ENCODE measurements around the gene DUSP18. TPM values are rescaled to one million over a fixed set of nuclear protein-coding genes. Genes with fewer than 3 reads are reported as not detected.

DUSP18 gene
- total RNA-seq, 1 donor from 2014 or later: 8.6 TPM

DNA sequence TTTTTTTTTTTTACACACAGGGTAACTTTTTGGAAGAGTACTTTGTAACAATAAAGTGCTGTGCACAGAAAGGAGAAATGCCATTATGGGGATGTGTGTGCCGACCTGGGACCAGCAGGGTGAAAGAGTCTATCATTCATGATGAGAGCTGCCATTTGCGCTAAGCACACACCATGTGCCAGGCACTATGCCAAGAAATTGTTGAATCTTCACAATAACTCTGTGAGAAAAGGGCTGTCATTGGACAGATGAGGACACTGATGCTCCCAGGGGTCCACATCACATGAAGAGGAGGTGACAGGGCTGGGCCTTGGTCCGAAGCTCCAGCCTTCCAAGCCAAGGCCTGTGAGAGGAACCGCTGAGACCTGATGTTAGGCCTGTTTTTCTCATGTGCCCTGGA is 5.6 kb downstream of the DUSP18 start:
- Histone ChIP-seq H3K9ac (ENCODE audit: low read length) (no peak overlapping the region), H3K4me2 (ENCODE audit: low read length) (no peak overlapping the region), H3K27me3 (ENCODE audit: insufficient read depth, low read length) (no peaks in the 10 kb centered on the region), H3K4me3 (ENCODE audit: insufficient read depth, low read depth, low read length) (no peak overlapping the region), H3K9me3 (ENCODE audit: insufficient read depth, low read depth, low read length) (no peaks in the 10 kb centered on the region), H3K27ac (ENCODE audit: low read depth, low read length) (no peak overlapping the region), H3K79me2 (ENCODE audit: insufficient read depth, low read length) (peaks cover under 1% of the 10 kb centered on the region), H4K20me1 (ENCODE audit: insufficient read depth, low read length) (peaks cover 13% of the 10 kb centered on the region), H3K4me1 (ENCODE audit: insufficient read depth, low read length) (no peaks in the 10 kb centered on the region), H2AFZ (ENCODE audit: low read depth, low read length) (no peak overlapping the region), H3K36me3 (ENCODE audit: insufficient read depth, low read length) (peaks cover 4% of the 10 kb centered on the region)
- H3K4me3 Mint-ChIP-seq (ENCODE audit: unreplicated experiment): no peak overlapping the region
- peaks cover 12% of the 10 kb centered on the region for H3K27me3 Mint-ChIP-seq (ENCODE audit: low read depth, unreplicated experiment)
- DNase-seq (ENCODE audit: low read depth) (no peak), FAIRE-seq (no peak)
- H3K9me3 Mint-ChIP-seq (ENCODE audit: unreplicated experiment): no peaks in the 10 kb centered on the region
- H3K4me1 Mint-ChIP-seq (ENCODE audit: low read depth, unreplicated experiment): no peaks in the 10 kb centered on the region
- H3K27ac Mint-ChIP-seq (ENCODE audit: unreplicated experiment): no peak overlapping the region
- TF ChIP-seq, protein P1, sequence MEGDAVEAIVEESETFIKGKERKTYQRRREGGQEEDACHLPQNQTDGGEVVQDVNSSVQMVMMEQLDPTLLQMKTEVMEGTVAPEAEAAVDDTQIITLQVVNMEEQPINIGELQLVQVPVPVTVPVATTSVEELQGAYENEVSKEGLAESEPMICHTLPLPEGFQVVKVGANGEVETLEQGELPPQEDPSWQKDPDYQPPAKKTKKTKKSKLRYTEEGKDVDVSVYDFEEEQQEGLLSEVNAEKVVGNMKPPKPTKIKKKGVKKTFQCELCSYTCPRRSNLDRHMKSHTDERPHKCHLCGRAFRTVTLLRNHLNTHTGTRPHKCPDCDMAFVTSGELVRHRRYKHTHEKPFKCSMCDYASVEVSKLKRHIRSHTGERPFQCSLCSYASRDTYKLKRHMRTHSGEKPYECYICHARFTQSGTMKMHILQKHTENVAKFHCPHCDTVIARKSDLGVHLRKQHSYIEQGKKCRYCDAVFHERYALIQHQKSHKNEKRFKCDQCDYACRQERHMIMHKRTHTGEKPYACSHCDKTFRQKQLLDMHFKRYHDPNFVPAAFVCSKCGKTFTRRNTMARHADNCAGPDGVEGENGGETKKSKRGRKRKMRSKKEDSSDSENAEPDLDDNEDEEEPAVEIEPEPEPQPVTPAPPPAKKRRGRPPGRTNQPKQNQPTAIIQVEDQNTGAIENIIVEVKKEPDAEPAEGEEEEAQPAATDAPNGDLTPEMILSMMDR (IDR thresholded peaks at IDR 0.05; ENCODE audit: insufficient read depth, low read depth, low read length): no peak
- TF ChIP-seq EZH2 (IDR thresholded peaks at IDR 0.05; ENCODE audit: insufficient read depth, low read length): no peak
- peaks cover 18% of the 10 kb centered on the region for H3K36me3 Mint-ChIP-seq (ENCODE audit: low read depth, unreplicated experiment)

DNA sequence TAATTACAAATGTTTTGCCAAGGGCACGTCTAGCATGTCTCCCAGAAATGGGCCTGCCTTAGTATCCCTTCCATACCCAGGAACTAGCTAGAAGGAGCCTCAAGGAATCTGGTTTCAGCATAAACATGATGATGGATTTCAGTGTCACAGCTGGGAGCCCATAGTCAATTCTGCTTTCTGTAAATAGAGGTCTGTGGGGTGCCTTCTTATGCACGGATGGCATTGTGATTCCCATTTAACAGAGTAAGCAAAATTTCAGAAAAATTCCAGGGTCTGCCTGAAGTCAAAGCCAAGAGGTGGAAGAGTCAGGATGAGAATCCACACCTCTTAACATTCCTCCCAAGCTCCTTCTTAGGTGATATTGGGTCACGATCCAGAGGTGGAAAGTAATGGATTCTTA is 12.1 kb downstream of the DUSP18 start:
- Histone ChIP-seq H3K4me3 (ENCODE audit: insufficient read depth, low read depth, low read length) (no peak overlapping the region), H3K9me3 (ENCODE audit: insufficient read depth, low read depth, low read length) (no peaks in the 10 kb centered on the region), H3K79me2 (ENCODE audit: insufficient read depth, low read length) (no peaks in the 10 kb centered on the region), H2AFZ (ENCODE audit: low read depth, low read length) (no peak overlapping the region), H3K36me3 (ENCODE audit: insufficient read depth, low read length) (no peaks in the 10 kb centered on the region), H3K27ac (ENCODE audit: low read depth, low read length) (no peak overlapping the region), H3K27me3 (ENCODE audit: insufficient read depth, low read length) (no peaks in the 10 kb centered on the region), H4K20me1 (ENCODE audit: insufficient read depth, low read length) (no peaks in the 10 kb centered on the region), H3K4me2 (ENCODE audit: low read length) (no peak overlapping the region), H3K4me1 (ENCODE audit: insufficient read depth, low read length) (no peaks in the 10 kb centered on the region), H3K9ac (ENCODE audit: low read length) (no peak overlapping the region)
- no peak overlapping the region for H3K27ac Mint-ChIP-seq (ENCODE audit: unreplicated experiment)
- H3K4me3 Mint-ChIP-seq (ENCODE audit: unreplicated experiment): no peak overlapping the region
- TF ChIP-seq EZH2 (IDR thresholded peaks at IDR 0.05; ENCODE audit: insufficient read depth, low read length): no peak
- TF ChIP-seq, protein P1 (IDR thresholded peaks at IDR 0.05; ENCODE audit: insufficient read depth, low read depth, low read length): no peak
- no peaks in the 10 kb centered on the region for H3K4me1 Mint-ChIP-seq (ENCODE audit: low read depth, unreplicated experiment)
- FAIRE-seq (no peak), DNase-seq (ENCODE audit: low read depth) (no peak)
- peaks cover 8% of the 10 kb centered on the region for H3K36me3 Mint-ChIP-seq (ENCODE audit: low read depth, unreplicated experiment)
- H3K27me3 Mint-ChIP-seq (ENCODE audit: low read depth, unreplicated experiment): peaks cover 1% of the 10 kb centered on the region
- no peaks in the 10 kb centered on the region for H3K9me3 Mint-ChIP-seq (ENCODE audit: unreplicated experiment)

DNA sequence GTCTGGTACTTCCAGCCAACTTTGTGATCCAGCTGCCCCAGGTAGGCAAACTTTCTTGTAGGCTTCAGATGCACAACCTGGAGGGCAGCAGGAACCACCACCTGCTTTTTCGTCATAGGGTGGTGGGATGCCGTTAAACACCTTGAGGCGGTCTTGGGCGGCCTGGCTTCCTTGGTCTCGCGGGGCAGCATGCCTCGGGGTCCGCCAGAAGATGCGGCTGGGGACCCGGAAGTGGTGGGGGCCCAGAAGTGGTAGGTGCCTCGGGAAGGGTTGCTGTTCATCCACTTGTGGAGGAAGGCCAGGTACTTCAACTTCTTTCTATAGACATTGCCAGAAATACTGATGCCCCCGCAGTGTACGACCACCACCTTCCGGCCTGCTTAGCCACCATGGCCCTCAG is 13.3 kb downstream of the DUSP18 start:
- no peaks in the 10 kb centered on the region for H3K4me1 Mint-ChIP-seq (ENCODE audit: low read depth, unreplicated experiment)
- H3K4me3 ChIP-seq (ENCODE audit: insufficient read depth, low read depth, low read length): no peak overlapping the region
- no peaks in the 10 kb centered on the region for H3K36me3 ChIP-seq (ENCODE audit: insufficient read depth, low read length)
- no peaks in the 10 kb centered on the region for H3K27me3 ChIP-seq (ENCODE audit: insufficient read depth, low read length)
- H2AFZ ChIP-seq (ENCODE audit: low read depth, low read length): no peak overlapping the region
- peaks cover 8% of the 10 kb centered on the region for H3K36me3 Mint-ChIP-seq (ENCODE audit: low read depth, unreplicated experiment)
- H3K4me1 ChIP-seq (ENCODE audit: insufficient read depth, low read length): no peaks in the 10 kb centered on the region
- no peak overlapping the region for H3K27ac Mint-ChIP-seq (ENCODE audit: unreplicated experiment)
- H3K4me3 Mint-ChIP-seq (ENCODE audit: unreplicated experiment): no peak overlapping the region
- no peaks in the 10 kb centered on the region for H3K9me3 ChIP-seq (ENCODE audit: insufficient read depth, low read depth, low read length)
- no peak for DNase-seq (ENCODE audit: low read depth)
- no peak overlapping the region for H3K9ac ChIP-seq (ENCODE audit: low read length)
- no peak overlapping the region for H3K27ac ChIP-seq (ENCODE audit: low read depth, low read length)
- no peaks in the 10 kb centered on the region for H3K79me2 ChIP-seq (ENCODE audit: insufficient read depth, low read length)
- H3K4me2 ChIP-seq (ENCODE audit: low read length): no peak overlapping the region
- H4K20me1 ChIP-seq (ENCODE audit: insufficient read depth, low read length): no peaks in the 10 kb centered on the region
- FAIRE-seq: no peak
- H3K27me3 Mint-ChIP-seq (ENCODE audit: low read depth, unreplicated experiment): peaks cover 1% of the 10 kb centered on the region
- TF ChIP-seq EZH2 (IDR thresholded peaks at IDR 0.05; ENCODE audit: insufficient read depth, low read length): no peak
- TF ChIP-seq, protein P1 (IDR thresholded peaks at IDR 0.05; ENCODE audit: insufficient read depth, low read depth, low read length): no peak
- no peaks in the 10 kb centered on the region for H3K9me3 Mint-ChIP-seq (ENCODE audit: unreplicated experiment)
